HG03457 (cell line): ENCODE measurements around the gene PRAF2.
A peak's percentile ranks its signal among the peaks of the same experiment; 100 is the strongest.

Experiments
- ATAC-seq: cut with Tn5 transposase; IDR thresholded peaks from one replicate; pipeline ENCODE4 v1.9.1; 2021; ENCODE audit warnings: moderate number of reproducible peaks; ENCODE audit not compliant: unreplicated experiment

The PRAF2 gene

DNA sequence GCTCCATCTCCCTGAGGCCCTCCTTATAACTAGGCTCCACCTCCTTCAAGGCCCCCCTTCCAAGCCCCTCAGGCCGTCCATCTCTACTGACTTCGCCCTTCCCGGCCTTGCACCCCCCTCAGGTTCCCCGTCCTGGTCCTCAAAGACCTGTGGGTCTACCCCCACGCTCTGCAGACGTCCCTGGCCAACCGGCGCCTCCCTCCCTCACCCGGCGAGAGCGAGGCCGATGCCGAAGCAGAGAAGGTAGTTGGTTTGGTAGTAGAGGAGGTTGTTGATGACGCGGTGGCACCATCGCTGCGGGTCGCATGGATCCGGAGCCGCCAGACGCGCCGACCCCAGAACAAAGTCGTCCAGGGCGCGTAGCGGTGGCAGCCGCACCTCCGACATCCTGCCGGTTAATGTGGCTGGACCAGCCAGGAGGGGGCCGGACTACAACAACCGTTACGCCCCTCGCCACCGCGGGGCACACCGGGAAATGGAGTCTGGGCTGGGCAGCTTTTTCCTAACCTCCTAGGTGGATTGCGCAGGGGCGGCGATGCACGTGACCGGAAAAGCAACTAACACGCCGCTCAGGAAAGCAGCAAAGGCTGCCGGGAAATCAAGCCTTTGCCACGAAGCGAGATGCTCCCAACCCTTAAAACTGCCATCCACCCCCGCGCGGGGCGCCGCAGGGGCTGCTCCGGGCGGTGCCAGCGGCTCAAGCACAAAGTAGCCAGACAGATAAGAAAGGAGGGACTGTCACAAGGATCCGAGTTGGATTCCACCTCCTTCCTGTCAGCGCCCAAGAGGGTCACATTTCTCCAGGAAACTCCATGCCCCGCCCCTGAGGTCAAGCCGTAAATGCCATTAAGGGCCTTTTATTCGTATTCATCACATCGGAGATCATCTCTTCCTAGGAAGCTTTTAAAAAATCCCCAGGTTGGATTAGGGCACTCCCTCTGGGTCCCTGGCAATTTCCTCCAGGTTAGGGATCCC is at the start of gene PRAF2:
Gene PRAF2 (minus strand): TSS at position 402 of the 975 bp plus-strand sequence. CDS start 15 bp downstream, at position 387.
- ATAC-seq, result peak; percentile 71

DNA sequence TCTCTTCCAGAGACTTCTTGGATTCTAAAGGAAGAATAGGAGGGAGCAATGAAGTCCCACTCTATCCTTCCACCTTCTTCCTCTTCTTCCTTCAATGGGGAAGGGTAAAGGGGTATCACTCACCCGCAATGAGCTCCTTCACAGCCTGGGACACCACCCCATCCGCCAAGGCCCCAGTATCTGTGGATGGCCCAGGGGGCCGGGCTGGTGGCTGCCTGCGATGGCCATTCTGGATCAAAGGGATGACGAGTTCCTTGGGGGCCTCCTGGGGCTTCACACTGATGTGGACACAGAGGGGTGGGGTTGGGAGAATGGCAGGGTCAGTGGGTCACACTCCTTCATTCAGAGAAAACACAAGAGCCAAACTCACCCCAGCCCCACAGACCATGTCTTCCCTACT is 48.7 kb upstream of the PRAF2 start:
- ATAC-seq, result no peak

DNA sequence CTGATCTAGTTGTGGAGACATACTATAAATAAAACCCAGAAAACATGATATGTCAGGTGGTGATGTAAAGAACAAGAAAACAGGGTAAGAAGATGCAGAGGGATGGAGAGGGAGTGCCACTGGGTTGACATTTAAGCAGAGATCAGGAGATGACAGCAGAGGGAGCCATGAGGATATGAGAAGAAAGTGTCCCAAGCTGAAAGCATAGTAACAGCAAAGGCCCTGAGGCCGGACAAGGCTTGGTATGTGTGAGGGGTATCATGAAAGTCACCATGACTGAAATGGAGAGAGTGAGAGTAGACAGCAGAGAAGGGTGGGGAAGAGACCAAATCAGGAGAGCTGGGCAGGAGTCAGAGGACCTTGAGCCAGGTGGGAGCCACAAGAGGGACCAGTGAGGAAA is 46.3 kb upstream of the PRAF2 start:
- no peak for ATAC-seq

DNA sequence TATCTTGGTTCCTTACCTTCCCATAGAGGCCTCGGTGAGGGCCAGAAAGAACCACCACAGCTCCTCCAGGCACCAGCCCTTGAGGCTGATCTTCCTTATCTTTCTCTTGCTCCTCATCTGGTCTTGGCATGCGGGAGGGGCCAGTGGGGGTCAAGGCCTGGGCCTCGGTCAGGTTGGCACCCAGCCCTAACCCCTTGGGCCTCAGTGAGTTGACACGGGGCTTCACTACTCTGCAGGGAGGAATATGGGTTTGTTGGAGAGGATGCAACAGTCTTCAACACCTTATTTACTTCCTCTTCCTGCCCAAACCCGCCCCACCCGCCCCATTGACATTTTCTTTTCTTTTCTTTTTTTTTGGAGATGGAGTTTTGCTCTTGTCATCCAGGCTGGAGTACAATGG is 43.8 kb upstream of the PRAF2 start:
- no peak for ATAC-seq

DNA sequence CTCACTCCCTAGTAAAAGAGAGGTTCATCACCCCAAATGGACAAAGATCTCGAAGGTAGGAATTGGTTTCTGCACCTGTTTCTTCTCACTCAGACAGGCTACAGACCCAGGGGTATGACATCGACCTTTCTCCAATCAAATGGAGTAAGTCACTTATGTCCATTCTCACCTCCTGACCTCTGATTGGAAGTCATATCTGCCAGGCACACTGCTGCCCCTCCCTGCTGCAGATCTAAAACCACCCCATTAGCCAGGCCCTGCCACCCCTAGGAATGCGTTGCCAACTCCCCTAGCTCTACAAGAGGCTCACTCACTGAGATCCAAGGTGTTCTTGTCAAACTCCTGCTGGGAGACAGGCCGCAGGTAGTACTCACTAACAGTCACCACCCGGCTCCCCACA is 42.9 kb upstream of the PRAF2 start:
- no peak for ATAC-seq

DNA sequence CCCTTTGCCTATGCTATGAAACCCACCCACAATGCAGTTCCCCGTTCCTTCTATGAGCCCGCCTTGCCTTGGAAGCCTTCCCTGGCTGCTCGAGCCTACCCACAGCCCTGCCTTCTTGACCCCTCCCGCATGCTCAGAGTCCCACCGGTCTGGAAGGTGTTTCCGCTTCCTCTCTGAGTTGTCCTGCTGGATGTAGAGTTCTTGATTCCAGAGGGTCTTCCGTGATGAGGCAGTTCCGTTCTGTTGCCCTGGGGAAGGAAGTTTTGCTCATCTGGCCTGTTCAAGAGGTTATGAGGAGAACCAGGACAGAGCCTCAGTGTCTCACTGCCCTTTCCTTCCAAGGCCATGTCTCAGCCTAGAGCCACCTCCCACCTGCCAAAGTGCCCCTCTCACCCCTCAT is 42.3 kb upstream of the PRAF2 start:
- no peak for ATAC-seq

DNA sequence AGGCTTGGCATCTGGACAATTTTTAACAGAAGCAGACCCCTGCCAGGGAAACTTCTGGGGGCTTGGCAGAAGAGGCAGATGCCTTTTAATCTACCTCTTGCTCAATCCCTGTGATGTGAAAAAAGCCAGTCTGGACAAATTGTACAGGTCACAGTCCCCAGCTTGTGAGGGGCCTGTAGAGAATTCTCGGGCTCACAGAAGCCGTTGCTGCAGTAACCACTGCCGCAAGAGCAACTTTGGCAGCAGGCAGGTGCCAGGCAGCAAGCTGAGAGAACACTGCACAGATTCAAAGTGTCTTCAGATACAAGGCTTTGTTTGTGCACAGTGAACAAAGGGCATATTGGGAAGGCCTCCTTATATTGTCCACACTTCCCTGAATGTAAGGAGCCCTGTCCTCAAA is 38.0 kb upstream of the PRAF2 start:
- ATAC-seq, result no peak

DNA sequence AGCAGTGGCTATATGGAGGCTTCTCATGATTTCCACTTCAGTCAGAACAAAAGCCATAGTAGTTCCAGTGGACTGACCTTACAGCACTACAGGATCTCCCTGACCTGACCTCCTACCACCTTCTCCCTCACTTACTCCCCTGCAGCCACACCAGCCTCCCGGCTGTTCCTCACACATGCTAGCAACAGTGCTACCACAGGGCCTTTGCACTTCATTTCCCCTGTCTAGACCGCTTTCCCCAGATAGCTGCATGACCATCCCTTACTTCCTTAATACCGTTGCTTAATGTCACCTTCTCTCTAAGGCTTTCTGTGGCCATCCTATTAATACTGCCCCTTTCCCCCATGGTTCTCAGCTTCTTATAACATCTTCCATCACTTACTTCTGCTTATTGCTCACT is 36.6 kb upstream of the PRAF2 start:
- ATAC-seq, result no peak

DNA sequence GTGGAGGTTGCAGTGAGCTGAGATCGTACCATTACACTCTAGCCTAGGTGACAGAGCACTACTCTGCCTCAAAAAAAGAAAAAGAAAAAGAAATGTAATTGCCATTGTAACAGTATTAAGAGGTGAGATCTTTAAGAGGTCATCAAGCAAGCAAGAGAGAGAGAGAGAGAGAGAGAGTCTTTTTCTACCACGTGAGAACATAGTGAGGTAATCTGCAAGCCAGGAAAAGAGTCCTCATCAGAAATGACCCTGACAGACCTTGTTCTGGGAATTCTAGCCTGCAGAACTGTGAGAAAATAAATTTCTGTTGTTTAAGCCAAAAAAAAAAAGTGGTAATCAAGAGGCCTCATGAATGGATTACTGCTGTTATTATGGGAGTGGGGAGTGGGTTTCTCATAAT is 34.8 kb upstream of the PRAF2 start:
- no peak for ATAC-seq

GRCh38 chrX:49106930-49107329 is 33.1 kb upstream of the PRAF2 start:
- ATAC-seq, result no peak

- no peak for ATAC-seq
Observed at GRCh38 chrX:49106296-49106695, 32.5 kb upstream of the PRAF2 start.

DNA sequence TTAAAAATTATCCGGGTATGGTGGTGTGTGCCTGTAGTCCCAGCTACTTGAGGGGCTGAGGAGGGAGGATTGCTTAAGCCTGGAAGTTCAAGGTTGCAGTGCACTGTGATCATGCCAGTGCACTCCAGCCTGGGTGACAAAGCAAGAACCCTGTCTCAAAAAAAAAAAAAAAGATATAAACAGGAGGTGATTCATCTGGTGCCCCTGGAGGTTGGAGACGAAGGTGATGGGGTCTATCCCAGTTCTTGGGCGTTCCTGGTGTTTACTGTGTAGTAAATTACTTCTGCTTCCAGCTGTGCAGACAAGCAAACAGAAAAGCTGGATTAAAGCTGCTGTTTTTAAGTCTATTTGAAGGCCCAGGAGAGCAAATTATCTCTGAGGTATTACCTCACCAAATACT is 29.8 kb upstream of the PRAF2 start:
- no peak for ATAC-seq

DNA sequence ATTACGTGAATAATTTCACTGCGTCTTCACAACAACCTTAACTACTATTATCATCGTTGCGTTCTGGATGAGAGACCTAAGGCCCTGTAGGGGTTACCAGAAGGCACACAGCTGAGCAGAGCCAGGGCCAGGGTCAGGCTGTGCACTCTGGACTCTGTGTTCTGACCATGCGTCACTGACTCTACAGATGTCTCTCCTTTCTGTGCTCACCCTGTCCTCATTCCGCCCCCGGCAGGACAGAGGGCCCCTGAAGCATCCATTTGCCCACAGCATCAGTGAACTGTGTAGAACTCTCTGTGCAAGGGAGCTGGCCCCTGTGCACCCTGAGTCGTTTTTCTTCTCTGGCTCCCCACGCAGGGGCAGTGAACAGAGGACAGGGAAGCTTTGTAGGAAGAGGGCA is 28.4 kb upstream of the PRAF2 start:
- no peak for ATAC-seq

DNA sequence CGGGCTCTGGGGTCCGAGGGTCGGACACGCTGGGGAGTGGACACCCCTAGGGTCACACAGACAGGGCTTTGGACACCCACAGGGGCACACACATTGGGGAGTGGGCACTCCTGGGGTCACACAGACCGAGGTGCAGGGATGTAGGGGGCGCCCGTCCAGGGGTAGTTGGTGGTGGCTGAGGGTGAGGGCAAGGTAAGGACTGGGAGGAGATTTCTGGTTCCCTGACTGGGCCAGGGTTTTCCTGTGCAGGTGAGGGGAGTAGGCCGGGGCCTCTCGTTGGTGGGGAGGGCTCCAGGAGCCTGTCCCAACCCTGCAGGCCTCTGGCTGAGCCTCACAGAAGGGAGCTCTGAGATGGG is 27.8 kb upstream of the PRAF2 start:
- ATAC-seq, result no peak

GRCh38 chrX:49100704-49101628 is 27.2 kb upstream of the PRAF2 start:
- ATAC-seq, result peak; percentile 91

DNA sequence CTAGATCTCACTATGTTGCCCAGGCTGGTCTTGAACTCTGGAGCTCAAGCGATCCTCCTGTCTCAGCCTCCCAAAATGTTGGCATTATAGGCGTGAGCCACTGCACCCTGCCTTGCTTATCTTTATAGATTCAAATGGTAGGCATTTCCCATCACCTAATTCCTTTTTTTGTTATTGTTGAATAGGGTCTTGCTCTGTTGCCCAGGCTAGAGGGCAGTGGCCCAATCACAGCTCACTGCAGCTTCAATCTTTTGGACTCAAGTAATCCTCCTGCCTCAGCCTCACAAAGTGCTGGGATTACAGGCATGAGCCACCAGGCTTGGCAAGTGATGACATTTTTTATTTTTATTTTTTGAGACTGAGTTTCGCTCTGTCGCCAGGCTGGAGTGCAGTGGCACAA is 22.6 kb upstream of the PRAF2 start:
- ATAC-seq, result no peak

DNA sequence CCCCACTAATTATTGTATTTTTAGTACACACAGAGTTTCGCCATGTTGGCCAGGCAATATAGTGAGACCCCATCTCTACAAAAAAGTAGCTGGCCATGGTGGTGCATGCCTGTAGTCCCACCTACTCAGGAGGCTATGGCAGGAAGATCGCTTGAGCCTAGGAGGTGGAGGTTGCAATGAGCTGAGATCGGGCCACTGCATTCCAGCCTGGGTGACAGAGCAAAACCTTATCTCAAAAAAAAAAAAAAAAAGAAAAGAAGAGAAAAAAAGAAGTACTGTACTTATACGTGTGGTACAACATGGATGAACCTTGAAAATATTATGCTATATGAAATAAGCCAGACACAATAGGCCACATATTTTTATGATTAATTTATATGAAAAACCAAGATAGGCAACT is 15.8 kb upstream of the PRAF2 start:
- ATAC-seq, result no peak

DNA sequence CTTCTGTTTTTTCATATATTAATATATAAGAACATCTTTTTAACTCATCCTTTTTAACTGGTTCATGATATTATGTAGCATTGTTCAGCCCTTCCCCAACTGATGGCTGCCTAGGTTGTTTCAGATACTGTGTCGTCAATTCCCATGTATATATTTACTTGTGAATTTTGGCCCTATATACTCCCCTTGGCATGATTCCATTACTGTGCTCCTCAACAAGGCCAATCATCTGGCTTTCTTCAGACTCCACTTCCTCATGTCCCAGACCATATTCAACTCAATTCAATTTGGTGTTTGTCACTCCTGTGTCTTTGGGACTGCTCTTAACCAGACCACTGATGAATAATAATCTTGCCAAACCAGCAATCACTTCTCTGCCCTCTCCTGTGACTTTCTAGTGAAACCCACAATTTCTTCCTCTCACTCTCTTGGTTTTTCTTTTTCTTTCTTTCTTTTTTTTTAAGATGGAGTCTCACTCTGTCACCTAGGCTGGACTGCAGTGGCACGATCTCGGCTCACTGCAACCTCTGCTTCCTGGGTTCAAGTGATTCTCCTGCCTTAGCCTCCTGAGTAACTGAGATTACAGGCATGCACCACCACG is 8.6 kb upstream of the PRAF2 start:
- ATAC-seq, result no peak

DNA sequence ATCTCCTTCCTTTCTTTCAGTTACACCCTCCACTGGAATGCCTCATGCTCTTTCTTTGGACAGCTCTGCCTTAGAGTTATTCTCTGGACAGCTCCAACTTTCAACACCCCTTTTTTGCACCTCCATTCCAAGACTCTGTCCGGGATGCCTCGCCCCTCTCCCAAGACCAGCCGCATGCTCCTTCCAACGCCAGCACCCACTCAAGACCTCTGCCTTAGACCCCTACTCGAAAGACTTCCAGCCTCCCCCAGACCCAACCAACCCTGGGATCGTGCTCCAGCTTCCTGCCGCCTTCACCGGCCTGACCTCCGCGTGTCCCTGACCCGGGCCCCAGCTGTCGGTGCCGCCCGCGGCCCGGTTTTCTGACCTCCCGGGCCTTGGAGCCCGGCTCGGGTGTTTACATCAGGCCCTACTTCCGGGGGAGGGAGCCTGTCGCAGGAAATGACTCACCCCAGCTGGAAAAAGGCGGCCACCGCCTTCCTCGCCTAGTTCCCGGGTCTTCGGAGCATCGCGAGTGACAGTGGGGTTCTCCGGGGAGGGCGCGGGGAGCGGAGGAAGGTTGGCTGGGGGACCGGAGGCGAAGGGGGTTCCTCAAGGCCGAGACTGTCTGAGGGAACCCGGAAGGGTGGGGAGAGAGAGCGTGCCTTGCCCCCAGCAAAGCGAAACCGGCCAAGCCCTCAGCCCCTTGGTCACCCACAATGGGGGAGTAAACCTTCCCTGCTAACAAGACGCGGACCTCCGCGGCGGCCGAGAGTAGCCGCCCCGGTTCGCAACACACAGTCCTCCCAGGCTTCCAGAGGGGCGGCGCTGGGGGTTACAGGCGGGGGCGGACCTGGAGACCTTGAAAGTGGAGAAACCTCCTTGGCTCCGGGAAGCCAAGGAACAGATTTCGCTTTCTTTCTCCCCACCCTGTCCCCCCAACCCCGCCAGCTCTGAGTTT is 6.0 kb upstream of the PRAF2 start, which contains the start of gene WDR45:
Gene WDR45 (minus strand): TSS at position 399 of the 940 bp plus-strand sequence. CDS start 1,792 bp downstream, outside the sequence.
- ATAC-seq, result no peak

- ATAC-seq, result no peak
Observed at GRCh38 chrX:49077941-49078340, 4.1 kb upstream of the PRAF2 start.
